Activated gamma-delta T cell treated with anti-CD3 and anti-CD28 coated beads, Interleukin-2, amount 50 U/mL, for 16 hours (primary cell): ENCODE measurements around the gene DESI1.
"Not testable (repeated sequence)": the region's sequence is repeated elsewhere in the genome, so short reads cannot be mapped to it uniquely, and the experiment has no call there.

Experiments
- DNase-seq: peaks from one replicate; pipeline ENCODE4 v3.0.0-alpha.2; 2020; ENCODE audit warnings: low read depth

The DESI1 gene

DNA sequence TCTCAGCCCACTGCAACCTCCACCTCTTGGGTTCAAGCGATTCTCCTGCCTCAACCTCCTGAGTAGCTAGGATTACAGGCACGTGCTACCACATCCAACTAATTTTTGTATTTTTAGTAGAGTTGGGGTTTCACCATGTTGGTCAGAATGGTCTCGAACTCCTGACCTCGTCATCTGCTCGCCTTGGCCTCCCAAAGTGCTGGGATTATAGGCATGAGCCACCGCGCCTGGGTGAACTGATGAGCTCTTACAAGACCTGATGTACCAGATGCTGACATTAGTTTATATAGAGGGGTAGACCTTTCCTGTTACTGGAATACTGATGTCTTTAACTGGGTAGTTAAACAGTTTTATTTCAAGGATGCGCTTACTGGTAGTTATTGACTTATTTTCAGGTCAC, 13.8 kb upstream of the DESI1 start:
- not testable (repeated sequence) for DNase-seq

DNA sequence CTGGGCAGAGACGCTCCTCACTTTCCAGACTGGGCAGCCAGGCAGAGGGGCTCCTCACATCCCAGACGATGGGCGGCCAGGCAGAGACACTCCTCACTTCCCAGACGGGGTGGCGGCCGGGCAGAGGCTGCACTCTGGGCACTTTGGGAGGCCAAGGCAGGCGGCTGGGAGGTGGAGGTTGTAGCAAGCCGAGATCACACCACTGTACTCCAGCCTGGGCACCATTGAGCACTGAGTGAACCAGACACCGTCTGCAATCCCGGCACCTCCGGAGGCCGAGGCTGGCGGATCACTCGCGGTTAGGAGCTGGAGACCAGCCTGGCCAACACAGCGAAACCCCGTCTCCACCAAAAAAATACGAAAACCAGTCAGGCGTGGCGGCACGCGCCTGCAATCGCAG, 10.8 kb upstream of the DESI1 start:
- not testable (repeated sequence) for DNase-seq

DNA sequence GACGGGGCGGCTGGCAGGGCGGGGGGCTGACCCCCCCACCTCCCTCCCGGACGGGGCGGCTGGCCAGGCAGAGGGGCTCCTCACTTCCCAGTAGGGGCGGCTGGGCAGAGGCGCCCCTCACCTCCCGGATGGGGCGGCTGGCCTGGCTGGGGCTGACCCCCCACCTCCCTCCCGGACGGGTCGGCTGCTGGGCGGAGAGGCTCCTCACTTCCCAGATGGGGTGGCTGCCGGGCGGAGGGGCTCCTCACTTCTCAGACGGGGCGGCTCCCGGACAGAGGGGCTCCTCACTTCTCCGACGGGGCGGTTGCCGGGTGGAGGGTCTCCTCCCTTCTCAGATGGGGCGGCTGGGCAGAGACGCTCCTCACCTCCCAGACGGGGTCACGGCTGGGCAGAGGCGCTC, 10.3 kb upstream of the DESI1 start:
- not testable (repeated sequence) for DNase-seq

GRCh38 chr22:41625577-41625976, 4.7 kb upstream of the DESI1 start:
- DNase-seq, result no peak

DNA sequence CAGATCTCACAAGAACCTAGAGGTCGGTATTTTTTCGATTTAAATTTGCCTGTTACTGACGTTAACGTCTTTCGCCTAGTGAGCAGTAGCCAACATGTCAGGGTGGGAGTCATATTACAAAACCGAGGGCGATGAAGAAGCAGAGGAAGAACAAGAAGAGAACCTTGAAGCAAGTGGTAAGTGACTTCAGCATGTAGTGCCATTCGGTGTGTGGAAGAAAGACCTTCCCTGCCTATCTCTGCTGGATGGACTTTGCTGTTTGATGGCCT, 1.0 kb upstream of the DESI1 start:
- DNase-seq, result no peak

DNA sequence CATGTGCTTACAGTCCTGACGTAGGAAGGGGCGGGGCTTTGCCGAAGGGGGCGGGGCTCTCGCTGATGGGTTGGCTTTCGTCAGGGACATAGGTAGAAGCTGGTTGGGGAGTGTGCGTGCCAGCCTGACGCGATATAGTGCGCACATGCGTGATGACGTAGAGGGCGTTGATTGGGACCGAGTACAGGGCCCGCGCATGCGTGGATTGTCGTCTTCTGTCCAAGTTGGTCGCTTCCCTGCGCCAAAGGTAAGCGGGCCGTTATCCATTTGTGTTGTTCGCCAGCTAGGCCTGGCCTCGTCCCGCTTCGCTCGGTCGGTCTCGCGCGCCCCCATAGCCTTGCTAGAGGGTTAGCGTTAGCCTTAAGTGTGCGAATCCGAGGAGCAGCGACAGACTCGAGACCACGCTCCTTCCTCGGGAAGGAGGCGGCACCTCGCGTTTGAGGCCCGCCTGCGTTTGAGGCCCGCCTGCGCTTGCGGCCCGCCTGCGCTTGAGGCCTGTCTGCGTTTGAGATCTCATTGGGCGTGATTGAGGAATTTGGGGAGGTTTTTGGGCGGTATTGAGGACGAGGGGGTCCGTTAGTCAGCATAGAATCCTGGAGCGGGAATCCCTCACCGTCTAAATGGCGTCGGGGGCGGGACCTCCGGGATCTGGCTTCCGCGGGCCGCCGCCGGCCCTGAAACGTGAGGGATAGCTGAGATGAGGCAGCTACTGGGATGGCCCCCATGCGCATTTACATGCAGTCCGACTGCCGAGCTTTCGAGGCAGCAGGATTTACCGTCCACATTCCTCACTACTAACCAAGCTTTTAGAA, 462 bp upstream of the DESI1 start, which contains the start of gene XRCC6:
XRCC6 (plus strand) TSS at position 197 of the 812 bp plus-strand sequence. CDS start 710 bp downstream, outside the sequence.
- DNase-seq, result peak; percentile 99

DNA sequence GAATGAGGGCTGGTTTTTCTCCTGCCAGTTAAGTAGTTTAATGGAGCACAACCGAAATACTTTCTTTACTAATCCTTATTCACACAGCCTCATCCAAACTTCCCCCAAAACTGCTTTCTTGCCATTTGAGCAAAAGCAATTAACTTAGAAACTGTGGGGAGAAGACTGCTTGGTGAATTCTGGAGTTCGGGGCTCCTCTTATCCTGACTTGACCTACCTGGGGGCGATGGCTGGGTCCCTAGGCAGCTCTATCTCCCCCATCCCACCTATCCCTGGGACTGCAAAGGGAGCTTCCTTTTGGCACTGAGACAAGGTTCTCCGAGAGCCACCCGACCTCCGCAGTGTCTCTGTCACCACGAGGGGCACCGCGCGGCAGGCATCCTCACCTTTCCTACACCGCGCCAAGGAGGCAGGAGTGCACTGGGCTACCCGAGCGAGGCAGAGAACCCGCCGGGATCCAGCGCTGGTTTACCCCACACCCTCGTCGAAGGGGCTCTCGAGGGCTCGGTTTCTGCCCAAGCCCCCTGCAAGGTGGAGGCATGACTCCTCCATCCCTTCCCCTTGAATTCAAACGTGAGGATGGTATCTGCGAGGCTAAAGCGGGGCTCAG, 759 bp downstream of the DESI1 start:
- peak; percentile 10 for DNase-seq

DNA sequence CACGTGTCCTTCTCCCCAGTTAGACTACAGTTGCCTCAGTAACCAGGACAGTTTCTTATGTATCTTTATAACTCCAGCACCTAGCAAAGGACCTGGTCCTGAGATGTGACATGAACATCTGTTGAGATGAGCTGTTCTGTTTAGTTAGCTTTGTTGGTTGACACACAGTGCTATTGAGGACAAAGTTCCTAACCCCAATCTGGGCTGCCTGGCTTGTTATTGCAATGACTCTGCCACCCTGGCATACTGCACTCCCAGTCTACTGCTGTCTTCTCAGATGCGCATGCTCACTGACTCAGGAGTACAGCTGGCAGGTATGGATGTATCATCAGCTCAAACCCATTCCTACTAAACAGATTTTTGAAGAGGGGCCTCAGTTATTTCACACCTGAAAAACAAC, 7.4 kb downstream of the DESI1 start:
- no peak for DNase-seq

- DNase-seq, result no peak
Measured at GRCh38 chr22:41612603-41613306, 8.1 kb downstream of the DESI1 start.

DNA sequence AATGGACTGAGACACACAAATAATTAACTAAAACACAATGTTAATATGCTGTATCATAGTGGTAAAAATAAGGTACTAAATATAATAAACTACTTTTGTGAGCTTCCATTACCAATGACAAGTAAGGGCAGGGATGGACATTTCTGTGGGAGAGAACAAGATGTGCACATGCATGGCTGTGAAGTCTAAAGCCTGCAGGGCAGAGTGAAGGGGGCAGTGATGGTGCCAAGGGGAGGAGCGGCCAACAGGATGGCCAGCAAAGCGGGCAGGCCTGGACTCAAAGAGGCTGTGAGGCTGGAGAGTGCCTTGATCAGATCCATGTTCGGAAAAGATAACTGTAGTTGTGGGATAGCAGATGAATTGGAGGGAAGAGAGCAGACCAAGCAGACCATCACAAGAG, 12.5 kb downstream of the DESI1 start:
- DNase-seq, result no peak

DNA sequence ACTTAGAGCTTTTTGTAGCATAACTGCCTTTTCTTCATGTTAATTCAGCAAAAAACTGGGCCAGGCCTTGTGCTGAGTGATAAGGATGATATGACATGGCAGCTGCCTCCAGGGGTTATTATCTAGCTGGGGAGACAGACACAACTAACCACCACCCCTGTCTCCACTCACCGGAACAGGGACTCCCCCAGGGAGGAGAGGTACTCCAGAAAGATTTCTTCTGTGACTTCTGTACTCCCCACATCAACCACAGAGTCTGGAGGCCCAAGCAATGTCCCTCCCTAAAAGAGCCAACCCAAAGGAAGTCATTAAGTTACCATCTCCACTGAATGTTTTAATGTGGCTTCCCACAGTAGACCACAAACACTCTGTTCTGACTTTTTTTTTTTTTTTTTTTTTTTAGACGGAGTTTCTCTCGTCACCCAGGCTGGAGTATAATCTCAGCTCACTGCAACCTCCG, 16.9 kb downstream of the DESI1 start:
- DNase-seq, result peak; percentile 41

DNA sequence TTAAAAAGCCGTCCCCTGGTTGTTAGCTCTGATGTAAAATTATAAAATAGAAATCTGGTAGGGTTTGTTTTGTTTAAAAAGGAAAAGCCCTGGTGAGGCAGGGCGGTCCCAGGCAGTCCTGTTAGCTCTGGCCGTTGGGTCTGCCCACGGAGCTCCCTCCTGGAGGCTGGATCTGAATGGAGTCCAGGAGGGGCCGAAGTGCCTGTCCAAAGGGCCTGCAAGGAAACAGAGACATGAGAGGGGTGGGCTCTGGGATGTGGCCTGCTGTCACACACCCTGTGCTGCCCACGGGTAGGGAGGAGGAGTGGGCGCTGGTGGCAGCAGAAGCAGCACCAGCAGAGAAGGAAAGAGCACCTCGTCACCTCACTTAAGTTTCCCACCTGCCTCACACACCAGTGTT, 19.9 kb downstream of the DESI1 start:
- DNase-seq, result no peak

- DNase-seq, result no peak
Measured at GRCh38 chr22:41598891-41599635, 21.8 kb downstream of the DESI1 start.

DNA sequence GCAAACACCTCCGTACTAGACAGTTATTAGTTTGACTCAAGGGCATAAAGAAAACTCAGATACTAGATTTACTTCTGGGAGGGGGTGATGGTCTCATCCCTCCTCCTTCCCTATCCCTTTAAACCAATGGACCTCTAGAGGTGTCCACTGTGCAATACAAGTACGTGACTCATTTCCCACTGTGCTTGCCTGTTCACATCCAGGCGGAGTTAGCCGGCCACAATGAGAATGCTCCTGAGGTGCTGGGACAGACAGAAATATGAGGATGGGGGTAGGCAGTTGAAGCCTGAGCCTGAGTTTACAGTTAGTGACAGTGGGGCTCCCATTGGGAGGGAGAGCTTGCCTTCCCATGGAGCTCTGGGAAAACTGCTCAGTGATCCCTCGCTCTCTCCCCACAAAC, 22.8 kb downstream of the DESI1 start:
- DNase-seq, result no peak

DNA sequence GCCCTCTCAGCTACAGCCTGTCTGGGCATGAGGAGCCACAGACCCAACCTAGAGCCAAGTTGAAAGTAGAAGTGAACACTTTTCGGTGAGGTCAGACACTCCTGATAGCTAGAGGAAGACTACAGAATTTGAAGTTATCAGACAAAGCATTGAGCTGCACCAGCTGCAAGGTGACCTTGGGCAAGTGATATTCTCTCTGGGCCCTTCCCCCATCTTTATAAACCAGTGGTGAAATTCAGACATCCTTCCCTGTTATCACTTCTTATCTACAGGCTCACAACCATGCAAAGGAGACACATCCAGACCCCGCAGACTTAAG, 23.2 kb downstream of the DESI1 start:
- DNase-seq, result no peak

GRCh38 chr22:41596776-41597634, 23.8 kb downstream of the DESI1 start:
- DNase-seq, result no peak

DNA sequence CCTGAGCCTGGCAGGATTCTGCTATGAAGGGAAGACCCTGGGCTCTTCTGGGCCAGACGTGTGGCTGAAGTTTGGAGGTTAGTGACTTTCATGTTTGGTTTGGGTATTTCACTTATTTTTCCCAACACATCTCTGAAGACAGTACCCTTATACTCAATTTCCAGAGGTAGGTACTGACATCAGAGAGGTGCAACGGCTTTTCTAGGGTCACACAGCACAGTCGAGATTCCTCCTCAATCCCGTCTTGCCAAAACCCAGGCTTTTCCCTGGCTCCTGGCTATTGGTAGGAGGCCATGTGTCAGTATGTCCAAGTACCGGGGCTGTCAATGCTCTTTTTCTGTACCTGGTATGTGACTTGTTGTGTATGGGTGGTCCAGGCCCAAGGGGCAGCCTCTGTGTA, 25.1 kb downstream of the DESI1 start:
- no peak for DNase-seq

GRCh38 chr22:41593336-41593960, 27.4 kb downstream of the DESI1 start:
- DNase-seq, result not testable (repeated sequence)

GRCh38 chr22:41589391-41590241, 31.2 kb downstream of the DESI1 start, which contains the start of gene PMM1:
PMM1 (minus strand) TSS chr22:41589840; CDS start chr22:41589805, 35 bp downstream.
- DNase-seq, result peak; percentile 100

GRCh38 chr22:41587347-41587723, 33.5 kb downstream of the DESI1 start:
- no peak for DNase-seq
